Caco-2 (cell line): ENCODE data around the gene ZNF440. TPM values are rescaled to one million over a fixed set of nuclear protein-coding genes. Genes with fewer than 3 reads are reported as not detected.
"Not testable (repeated sequence)": the region's sequence is repeated elsewhere in the genome, so short reads cannot be mapped to it uniquely, and the experiment has no call there.

ENCODE experiments used
- BruUV-seq: library from RNA; stranded (reverse); fragments of 400-500 nt; replicated peaks from 2 replicates; lab custom pipeline; 2021; lab: Mats Ljungman, UMichigan
- CTCF ChIA-PET: fragments of 300-600 bp; sonication (Branson Sonifier 250); formaldehyde crosslinking; loops from one replicate; lab custom pipeline; 2022; ENCODE audit warnings: antibody characterized with exemption; lab: Charles Lee
- POLR2A ChIA-PET: fragments of 300-600 bp; sonication (Branson Sonifier 250); formaldehyde crosslinking; loops from one replicate; lab custom pipeline; 2022; ENCODE audit warnings: antibody characterized with exemption; lab: Charles Lee
- DNase-seq, 2 experiments: peaks; one replicate each; pipeline versions ENCODE4 v3.0.0 to v3.0.0-alpha.2; 2020 to 2022
- H3K27me3 ChIP-seq: replicated peaks from 2 replicates; pipeline ENCODE4 v1.6.0; 2011; ENCODE audit warnings: low read length; ENCODE audit not compliant: control insufficient read depth, insufficient read depth
- H3K36me3 ChIP-seq: 2 replicates; pipeline ENCODE4 v1.5.1; 2011; ENCODE audit warnings: low read length; ENCODE audit not compliant: control insufficient read depth, insufficient read depth
- H3K4me1 ChIP-seq: fragments of 250-450 bp; sonication (Bioruptor Pico); 2 replicates; pipeline ENCODE4 v1.5.1; 2020; ENCODE audit warnings: mild to moderate bottlenecking
- H3K4me3 ChIP-seq: 2 replicates; pipeline ENCODE4 v1.5.1; 2011; ENCODE audit warnings: low read depth, mild to moderate bottlenecking, control low read depth, low read length
- H3K9me3 ChIP-seq: fragments of 250-450 bp; sonication (Bioruptor Pico); 2 replicates; pipeline ENCODE4 v1.5.1; 2020; ENCODE audit warnings: mild to moderate bottlenecking, moderate library complexity
- H3K27ac Mint-ChIP-seq: one replicate; pipeline ENCODE4 v1.8.0; 2022; ENCODE audit warnings: mixed read lengths; ENCODE audit not compliant: unreplicated experiment
- H3K27me3 Mint-ChIP-seq: one replicate; pipeline ENCODE4 v1.8.0; 2022; ENCODE audit warnings: mixed read lengths; ENCODE audit not compliant: insufficient read depth, unreplicated experiment
- H3K36me3 Mint-ChIP-seq: one replicate; pipeline ENCODE4 v1.8.0; 2022; ENCODE audit warnings: mild to moderate bottlenecking, mixed read lengths; ENCODE audit not compliant: insufficient read depth, unreplicated experiment
- H3K4me1 Mint-ChIP-seq: one replicate; pipeline ENCODE4 v1.8.0; 2022; ENCODE audit warnings: low read depth, mixed read lengths; ENCODE audit not compliant: unreplicated experiment
- H3K4me3 Mint-ChIP-seq: one replicate; pipeline ENCODE4 v1.8.0; 2022; ENCODE audit warnings: mild to moderate bottlenecking, moderate library complexity, mixed read lengths; ENCODE audit not compliant: unreplicated experiment
- H3K9me3 Mint-ChIP-seq: one replicate; pipeline ENCODE4 v1.8.0; 2022; ENCODE audit warnings: mixed read lengths; ENCODE audit not compliant: unreplicated experiment
- CTCF ChIP-seq, 2 experiments: fragments of 200-600 bp in 1 of 2; IDR thresholded peaks; 1 replicate in 1 of 2; 2 replicates in 1 of 2; pipeline versions ENCODE4 v1.5.1 to v1.8.0; 2011 to 2022; ENCODE audit warnings: antibody characterized with exemption in 1 of 2, control low read depth in 1 of 2, inconsistent platforms in 1 of 2, low read depth in 1 of 2, low read length in 1 of 2, mild to moderate bottlenecking in 1 of 2, moderate library complexity in 1 of 2; ENCODE audit not compliant: insufficient read depth in 1 of 2, severe bottlenecking in 1 of 2, unreplicated experiment in 1 of 2
- intact Hi-C: fragments of 100-400 bp; cut with micrococcal nuclease; formaldehyde crosslinking; loops from one replicate; pipeline ENCODE4 v1.10.0; 2022; ENCODE audit not compliant: unreplicated experiment
- total RNA-seq: library from RNA; stranded (reverse); gene quantifications from 2 replicates; pipeline ENCODE4 v1.2.3, GENCODE V29; 2022

The ZNF440 gene
- total RNA-seq, 1 experiment from 2014 or later = 13.4 TPM

GRCh38 chr19:11856596-11857250 is 42.6 kb downstream of the ZNF440 start:
- Histone ChIP-seq H3K36me3 (no peaks in the 10 kb centered on the region), H3K9me3 (no peaks in the 10 kb centered on the region), H3K4me1 (no peaks in the 10 kb centered on the region), H3K4me3 (no peak overlapping the region), H3K27me3 (no peaks in the 10 kb centered on the region)
- intact Hi-C loops = no loop called here
- ChIA-PET CTCF (interaction anchor here (0.6 to 1.6 kb wide), 3 partner anchors 45 to 59 kb away, joined by 3 to 8 read pairs (median 6); partner anchors contain the start of gene ZNF491), POLR2A (interaction anchor here (0.5 kb wide), 1 partner anchor 433 kb away, joined by 13 read pairs; no protein-coding TSS in a partner anchor)
- peaks cover 40% of the 10 kb centered on the region for H3K9me3 Mint-ChIP-seq
- peaks cover 14% of the 10 kb centered on the region for H3K4me1 Mint-ChIP-seq
- DNase-seq = peak; percentile 36 to 45
- TF ChIP-seq CTCF (IDR thresholded peaks at IDR 0.05; ENCODE audit: insufficient read depth in 1 of 2, low read depth in 1 of 2, low read length in 1 of 2, severe bottlenecking in 1 of 2, unreplicated experiment in 1 of 2) = no peak
- no peak overlapping the region for H3K27ac Mint-ChIP-seq
- peaks cover 7% of the 10 kb centered on the region for H3K36me3 Mint-ChIP-seq
- no peak overlapping the region for H3K4me3 Mint-ChIP-seq
- H3K27me3 Mint-ChIP-seq = no peaks in the 10 kb centered on the region
- BruUV-seq = no TSS peak

GRCh38 chr19:11860721-11861120 is 46.6 kb downstream of the ZNF440 start:
- no peaks in the 10 kb centered on the region for H3K27me3 ChIP-seq
- no peaks in the 10 kb centered on the region for H3K4me1 ChIP-seq
- no peak for TF ChIP-seq CTCF (IDR thresholded peaks at IDR 0.05; ENCODE audit: insufficient read depth in 1 of 2, low read depth in 1 of 2, low read length in 1 of 2, severe bottlenecking in 1 of 2, unreplicated experiment in 1 of 2)
- no peak overlapping the region for H3K4me3 ChIP-seq
- POLR2A ChIA-PET = no interaction called here
- Mint-ChIP-seq H3K27me3 (no peaks in the 10 kb centered on the region), H3K9me3 (peaks cover 32% of the 10 kb centered on the region), H3K4me1 (peaks cover 13% of the 10 kb centered on the region), H3K27ac (no peak overlapping the region), H3K4me3 (no peak overlapping the region), H3K36me3 (peaks cover 7% of the 10 kb centered on the region)
- no peaks in the 10 kb centered on the region for H3K36me3 ChIP-seq
- intact Hi-C loops = no loop called here
- no TSS peak for BruUV-seq
- CTCF ChIA-PET = no interaction called here
- no peaks in the 10 kb centered on the region for H3K9me3 ChIP-seq
- no peak for DNase-seq

GRCh38 chr19:11861301-11861700 is 47.2 kb downstream of the ZNF440 start:
- peaks cover 26% of the 10 kb centered on the region for H3K9me3 Mint-ChIP-seq

GRCh38 chr19:11867766-11868165 is 53.7 kb downstream of the ZNF440 start:
- CTCF ChIA-PET = not testable (repeated sequence)
- peaks cover 14% of the 10 kb centered on the region for H3K9me3 Mint-ChIP-seq

More at GRCh38 chr19:11861301-11861700, 47.2 kb downstream of the ZNF440 start:
- peaks cover 7% of the 10 kb centered on the region for H3K4me1 Mint-ChIP-seq
- no peak overlapping the region for H3K27ac Mint-ChIP-seq
- CTCF ChIA-PET = no interaction called here
- no peak for TF ChIP-seq CTCF (IDR thresholded peaks at IDR 0.05; ENCODE audit: insufficient read depth in 1 of 2, low read depth in 1 of 2, low read length in 1 of 2, severe bottlenecking in 1 of 2, unreplicated experiment in 1 of 2)
- peaks cover 7% of the 10 kb centered on the region for H3K36me3 Mint-ChIP-seq
- intact Hi-C loops = no loop called here
- BruUV-seq = no TSS peak
- no peak for DNase-seq
- H3K4me3 Mint-ChIP-seq = no peak overlapping the region
- Histone ChIP-seq H3K4me1 (no peaks in the 10 kb centered on the region), H3K9me3 (no peaks in the 10 kb centered on the region), H3K27me3 (no peaks in the 10 kb centered on the region), H3K36me3 (no peaks in the 10 kb centered on the region), H3K4me3 (no peak overlapping the region)
- no peaks in the 10 kb centered on the region for H3K27me3 Mint-ChIP-seq
- POLR2A ChIA-PET = no interaction called here

More at GRCh38 chr19:11867766-11868165, 53.7 kb downstream of the ZNF440 start:
- H3K4me1 ChIP-seq, intact Hi-C loops, H3K4me3 ChIP-seq, DNase-seq, POLR2A ChIA-PET, H3K36me3 ChIP-seq, H3K27me3 ChIP-seq, H3K4me1 Mint-ChIP-seq, H3K4me3 Mint-ChIP-seq, H3K36me3 Mint-ChIP-seq, BruUV-seq, H3K27ac Mint-ChIP-seq, H3K27me3 Mint-ChIP-seq: not testable (repeated sequence)
- peaks cover 11% of the 10 kb centered on the region for H3K9me3 ChIP-seq
